ENCODE measurements around the gene GLI3.

GLI3 gene

GRCh38 chr7:42099470-42100155 lies 137.4 kb downstream of the GLI3 start:
- no peak for DNase-seq

- no peak for DNase-seq
These were observed 137.9 kb downstream of the GLI3 start for GRCh38 chr7:42099066-42099465.

- no peak for DNase-seq
These were observed 139.3 kb downstream of the GLI3 start for GRCh38 chr7:42097752-42098151.

GRCh38 chr7:42096681-42097561 lies 140.1 kb downstream of the GLI3 start:
- DNase-seq = no peak

GRCh38 chr7:42096268-42096667 lies 140.7 kb downstream of the GLI3 start:
- no peak for DNase-seq

GRCh38 chr7:42095791-42096190 lies 141.2 kb downstream of the GLI3 start:
- DNase-seq = no peak

GRCh38 chr7:42093349-42093905 lies 143.6 kb downstream of the GLI3 start:
- DNase-seq = no peak

- DNase-seq = no peak
These were observed 145.3 kb downstream of the GLI3 start for GRCh38 chr7:42091461-42092291.

- no peak for DNase-seq
These were observed 146.2 kb downstream of the GLI3 start for GRCh38 chr7:42090806-42091205.

- no peak for DNase-seq
These were observed 147.0 kb downstream of the GLI3 start for GRCh38 chr7:42090056-42090455.

- no peak for DNase-seq
These were observed 149.4 kb downstream of the GLI3 start for GRCh38 chr7:42087616-42088015.

- DNase-seq = no peak
These were observed 151.5 kb downstream of the GLI3 start for GRCh38 chr7:42085531-42085930.

GRCh38 chr7:42084263-42084662 lies 152.7 kb downstream of the GLI3 start:
- no peak for DNase-seq

GRCh38 chr7:42083284-42083683 lies 153.7 kb downstream of the GLI3 start:
- DNase-seq = no peak

GRCh38 chr7:42082144-42082543 lies 154.9 kb downstream of the GLI3 start:
- DNase-seq = no peak

- DNase-seq = no peak
These were observed 155.3 kb downstream of the GLI3 start for GRCh38 chr7:42081671-42082070.

- no peak for DNase-seq
These were observed 156.0 kb downstream of the GLI3 start for GRCh38 chr7:42080841-42081586.

GRCh38 chr7:42077271-42078135 lies 159.5 kb downstream of the GLI3 start:
- no peak for DNase-seq

GRCh38 chr7:42076870-42077269 lies 160.1 kb downstream of the GLI3 start:
- DNase-seq = no peak

- DNase-seq = no peak
These were observed 161.6 kb downstream of the GLI3 start for GRCh38 chr7:42075418-42075817.

- no peak for DNase-seq
These were observed 162.9 kb downstream of the GLI3 start for GRCh38 chr7:42074076-42074475.

Measured in stimulated activated CD4-positive, alpha-beta T cell treated with anti-CD3 and anti-CD28 coated beads, Interleukin-12 subunit alpha, Interleukin-12 subunit beta, amount 100 ng/mL, for 4 hours (primary cell).